ENCODE results near the gene GPC5.

Gene GPC5

GRCh38 chr13:92136449-92137155 lies 738.2 kb downstream of the GPC5 start:
- H3K4me3 ChIP-seq (IDR thresholded peaks at IDR 0.05; ENCODE audit: insufficient read depth, low read depth, low read length): no peak overlapping the region
- no peak overlapping the region for H2AFZ ChIP-seq (ENCODE audit: low read depth)
- no peaks in the 10 kb centered on the region for H3K4me1 ChIP-seq (ENCODE audit: low read depth, poor library complexity, severe bottlenecking)
- no peak overlapping the region for H3K4me2 ChIP-seq
- no peaks in the 10 kb centered on the region for H3K79me2 ChIP-seq (ENCODE audit: insufficient read depth, low read depth)
- no peaks in the 10 kb centered on the region for H3K36me3 ChIP-seq (ENCODE audit: insufficient read depth)
- H3K9ac ChIP-seq: no peak overlapping the region
- H3K27ac ChIP-seq: no peak overlapping the region
- no peaks in the 10 kb centered on the region for H4K20me1 ChIP-seq (ENCODE audit: insufficient read depth)
- no peaks in the 10 kb centered on the region for H3K27me3 ChIP-seq (ENCODE audit: insufficient read depth, low read depth)
- no peak for TF ChIP-seq CTCF (conservative IDR thresholded peaks at IDR 0.05; ENCODE audit: low read depth, low read length)

DNA sequence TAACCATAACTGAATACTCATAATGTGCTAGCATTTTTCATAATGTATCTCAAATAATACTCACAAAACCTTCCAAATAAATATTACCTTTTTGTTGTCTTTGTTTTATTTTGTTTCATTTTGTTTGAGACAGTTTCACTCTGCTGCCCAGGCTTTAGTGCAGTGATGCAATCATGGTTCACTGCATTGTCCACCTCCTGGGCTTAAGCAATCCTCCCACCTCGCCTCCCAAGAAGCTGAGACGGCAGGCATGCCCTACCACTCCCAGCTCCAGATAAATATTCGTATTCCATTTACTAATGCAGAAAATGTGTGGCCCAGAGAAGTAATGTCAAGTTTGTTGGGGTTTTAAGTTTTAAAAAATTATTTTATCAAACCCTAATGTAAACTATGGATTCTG lies 739.1 kb downstream of the GPC5 start:
- Histone ChIP-seq H3K4me2 (no peak overlapping the region), H3K9ac (no peak overlapping the region), H3K36me3 (ENCODE audit: insufficient read depth) (no peaks in the 10 kb centered on the region), H3K79me2 (ENCODE audit: insufficient read depth, low read depth) (no peaks in the 10 kb centered on the region), H3K27me3 (ENCODE audit: insufficient read depth, low read depth) (no peaks in the 10 kb centered on the region), H3K4me1 (ENCODE audit: low read depth, poor library complexity, severe bottlenecking) (no peaks in the 10 kb centered on the region), H2AFZ (ENCODE audit: low read depth) (no peak overlapping the region), H3K27ac (no peak overlapping the region), H3K4me3 (IDR thresholded peaks at IDR 0.05; ENCODE audit: insufficient read depth, low read depth, low read length) (no peak overlapping the region), H4K20me1 (ENCODE audit: insufficient read depth) (no peaks in the 10 kb centered on the region)
- no peak for TF ChIP-seq CTCF (conservative IDR thresholded peaks at IDR 0.05; ENCODE audit: low read depth, low read length)

GRCh38 chr13:92143766-92144165 lies 745.3 kb downstream of the GPC5 start:
- H4K20me1 ChIP-seq (ENCODE audit: insufficient read depth): no peaks in the 10 kb centered on the region
- no peak for TF ChIP-seq CTCF (conservative IDR thresholded peaks at IDR 0.05; ENCODE audit: low read depth, low read length)
- no peaks in the 10 kb centered on the region for H3K4me1 ChIP-seq (ENCODE audit: low read depth, poor library complexity, severe bottlenecking)

DNA sequence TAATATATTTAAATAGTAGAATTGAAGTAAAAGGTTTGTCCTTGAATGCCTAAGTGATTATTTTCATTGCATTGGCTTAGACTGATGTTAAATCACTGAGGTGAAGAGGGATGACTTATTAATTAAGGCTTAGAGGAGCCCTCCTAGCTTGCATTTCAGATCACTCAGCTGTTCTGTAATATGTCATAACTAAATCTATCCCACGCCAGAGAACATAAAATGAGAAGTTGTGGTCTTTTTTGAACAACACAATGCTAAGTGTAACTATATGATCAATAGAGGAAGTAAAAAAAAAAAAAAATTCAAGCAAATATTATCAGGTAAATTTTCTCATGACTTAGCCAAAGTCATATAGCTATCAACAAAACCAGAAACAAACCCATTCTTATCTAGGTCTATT lies 752.2 kb downstream of the GPC5 start:
- Histone ChIP-seq H3K27ac (no peak overlapping the region), H3K4me3 (IDR thresholded peaks at IDR 0.05; ENCODE audit: insufficient read depth, low read depth, low read length) (no peak overlapping the region), H3K27me3 (ENCODE audit: insufficient read depth, low read depth) (no peaks in the 10 kb centered on the region), H3K36me3 (ENCODE audit: insufficient read depth) (no peaks in the 10 kb centered on the region), H2AFZ (ENCODE audit: low read depth) (no peak overlapping the region), H3K4me1 (ENCODE audit: low read depth, poor library complexity, severe bottlenecking) (no peaks in the 10 kb centered on the region), H3K79me2 (ENCODE audit: insufficient read depth, low read depth) (no peaks in the 10 kb centered on the region), H3K4me2 (no peak overlapping the region), H3K9ac (no peak overlapping the region), H4K20me1 (ENCODE audit: insufficient read depth) (no peaks in the 10 kb centered on the region)
- no peak for TF ChIP-seq CTCF (conservative IDR thresholded peaks at IDR 0.05; ENCODE audit: low read depth, low read length)

More at GRCh38 chr13:92143766-92144165, 745.3 kb downstream of the GPC5 start:
- no peak overlapping the region for H3K27ac ChIP-seq
- no peak overlapping the region for H2AFZ ChIP-seq (ENCODE audit: low read depth)
- H3K9ac ChIP-seq: no peak overlapping the region
- H3K4me3 ChIP-seq (IDR thresholded peaks at IDR 0.05; ENCODE audit: insufficient read depth, low read depth, low read length): no peak overlapping the region
- no peaks in the 10 kb centered on the region for H3K36me3 ChIP-seq (ENCODE audit: insufficient read depth)
- H3K79me2 ChIP-seq (ENCODE audit: insufficient read depth, low read depth): no peaks in the 10 kb centered on the region
- no peak overlapping the region for H3K4me2 ChIP-seq
- no peaks in the 10 kb centered on the region for H3K27me3 ChIP-seq (ENCODE audit: insufficient read depth, low read depth)
